ENCODE measurements around the gene PPRC1. TPM values are rescaled to one million over a fixed set of nuclear protein-coding genes. Genes with fewer than 3 reads are reported as not detected.

The PPRC1 gene, protein sequence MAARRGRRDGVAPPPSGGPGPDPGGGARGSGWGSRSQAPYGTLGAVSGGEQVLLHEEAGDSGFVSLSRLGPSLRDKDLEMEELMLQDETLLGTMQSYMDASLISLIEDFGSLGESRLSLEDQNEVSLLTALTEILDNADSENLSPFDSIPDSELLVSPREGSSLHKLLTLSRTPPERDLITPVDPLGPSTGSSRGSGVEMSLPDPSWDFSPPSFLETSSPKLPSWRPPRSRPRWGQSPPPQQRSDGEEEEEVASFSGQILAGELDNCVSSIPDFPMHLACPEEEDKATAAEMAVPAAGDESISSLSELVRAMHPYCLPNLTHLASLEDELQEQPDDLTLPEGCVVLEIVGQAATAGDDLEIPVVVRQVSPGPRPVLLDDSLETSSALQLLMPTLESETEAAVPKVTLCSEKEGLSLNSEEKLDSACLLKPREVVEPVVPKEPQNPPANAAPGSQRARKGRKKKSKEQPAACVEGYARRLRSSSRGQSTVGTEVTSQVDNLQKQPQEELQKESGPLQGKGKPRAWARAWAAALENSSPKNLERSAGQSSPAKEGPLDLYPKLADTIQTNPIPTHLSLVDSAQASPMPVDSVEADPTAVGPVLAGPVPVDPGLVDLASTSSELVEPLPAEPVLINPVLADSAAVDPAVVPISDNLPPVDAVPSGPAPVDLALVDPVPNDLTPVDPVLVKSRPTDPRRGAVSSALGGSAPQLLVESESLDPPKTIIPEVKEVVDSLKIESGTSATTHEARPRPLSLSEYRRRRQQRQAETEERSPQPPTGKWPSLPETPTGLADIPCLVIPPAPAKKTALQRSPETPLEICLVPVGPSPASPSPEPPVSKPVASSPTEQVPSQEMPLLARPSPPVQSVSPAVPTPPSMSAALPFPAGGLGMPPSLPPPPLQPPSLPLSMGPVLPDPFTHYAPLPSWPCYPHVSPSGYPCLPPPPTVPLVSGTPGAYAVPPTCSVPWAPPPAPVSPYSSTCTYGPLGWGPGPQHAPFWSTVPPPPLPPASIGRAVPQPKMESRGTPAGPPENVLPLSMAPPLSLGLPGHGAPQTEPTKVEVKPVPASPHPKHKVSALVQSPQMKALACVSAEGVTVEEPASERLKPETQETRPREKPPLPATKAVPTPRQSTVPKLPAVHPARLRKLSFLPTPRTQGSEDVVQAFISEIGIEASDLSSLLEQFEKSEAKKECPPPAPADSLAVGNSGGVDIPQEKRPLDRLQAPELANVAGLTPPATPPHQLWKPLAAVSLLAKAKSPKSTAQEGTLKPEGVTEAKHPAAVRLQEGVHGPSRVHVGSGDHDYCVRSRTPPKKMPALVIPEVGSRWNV (N-terminal part only)
- 26.1 and 26.7 TPM in 2 replicates for total RNA-seq

DNA sequence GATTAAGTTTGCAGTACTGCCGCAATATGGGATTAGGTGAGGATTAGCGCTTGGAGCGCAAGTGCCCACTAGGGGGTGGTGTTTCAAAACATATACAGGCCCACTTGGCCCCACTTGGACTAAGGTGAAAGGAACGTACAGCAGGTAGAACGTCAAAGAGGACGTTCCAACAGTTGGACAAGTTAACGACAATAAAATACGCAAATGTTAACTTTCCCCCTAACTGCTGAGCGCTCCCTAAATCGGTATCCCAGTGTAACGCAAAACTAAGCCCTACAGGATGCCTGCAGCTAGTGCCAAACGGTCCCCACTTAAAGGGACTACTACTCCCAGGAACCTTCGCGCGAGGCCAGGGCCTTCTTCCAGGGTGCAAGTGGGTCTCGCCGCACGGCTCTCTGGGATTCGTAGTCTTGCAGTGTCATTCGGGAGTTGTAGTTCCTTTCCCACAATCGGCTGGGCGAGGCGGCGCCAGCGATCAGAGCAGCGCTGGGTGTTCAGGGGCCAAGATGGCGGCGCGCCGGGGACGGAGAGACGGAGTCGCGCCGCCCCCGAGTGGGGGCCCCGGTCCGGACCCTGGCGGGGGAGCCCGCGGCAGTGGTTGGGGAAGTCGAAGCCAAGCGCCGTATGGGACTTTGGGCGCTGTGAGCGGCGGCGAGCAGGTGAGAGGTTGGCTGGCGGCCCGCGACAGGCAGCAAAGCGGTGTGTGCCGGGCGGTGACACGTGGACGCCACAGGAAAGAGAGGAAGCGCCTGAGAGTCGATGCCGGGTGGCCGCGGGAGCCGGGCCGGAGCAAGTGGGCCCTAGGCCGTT is at the start of gene PPRC1:
TSS of gene PPRC1 (plus strand) at position 478 of the 810 bp plus-strand sequence. CDS start at position 507, 29 bp downstream.

DNA sequence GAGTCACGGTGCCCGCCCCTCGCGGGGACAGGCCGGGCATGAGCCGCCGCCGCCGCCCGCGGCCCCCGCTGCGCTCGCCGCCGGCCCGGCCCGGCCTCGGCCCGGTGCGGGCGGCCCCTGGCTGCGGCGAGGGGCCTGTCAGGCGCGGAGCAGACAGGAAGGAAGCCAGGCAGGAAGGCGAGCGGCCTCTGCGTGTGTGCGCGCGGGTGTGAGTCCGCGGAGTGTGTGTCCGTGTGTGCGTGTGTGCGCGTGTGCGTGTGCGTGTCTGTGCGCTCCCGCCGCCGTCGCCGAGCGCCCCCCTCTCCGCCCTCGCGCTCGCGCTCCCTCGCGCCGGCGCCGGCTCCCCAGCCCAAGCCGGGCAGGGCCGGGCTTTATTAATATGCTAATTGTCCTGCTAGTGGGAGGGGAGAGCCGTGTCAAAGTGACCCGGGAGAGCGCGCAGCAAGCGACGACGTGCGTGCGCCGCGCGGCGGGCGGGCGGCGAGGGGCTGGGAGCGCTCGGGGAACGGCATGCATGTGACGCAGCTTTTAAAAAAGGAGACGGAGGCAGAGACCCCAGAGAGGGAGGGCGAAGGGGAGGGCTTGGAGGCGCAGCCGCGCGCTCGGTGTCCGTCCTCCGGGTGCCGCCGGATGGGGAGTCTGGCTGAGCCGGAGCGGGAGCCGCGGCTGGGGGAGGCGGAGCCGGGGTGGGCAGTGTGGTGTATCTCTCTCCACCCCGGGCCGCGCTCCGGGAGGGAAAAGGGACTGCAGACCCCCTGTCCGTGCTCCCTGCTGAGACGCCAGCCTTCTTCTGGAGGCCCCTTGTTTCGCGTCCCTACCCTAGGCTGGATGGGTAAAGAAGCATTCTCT is 12.5 kb upstream of the PPRC1 start, which contains the start of gene LDB1:
TSS of gene LDB1 (minus strand) at position 227 of the 849 bp plus-strand sequence. CDS start 258 bp downstream, outside the sequence.

DNA sequence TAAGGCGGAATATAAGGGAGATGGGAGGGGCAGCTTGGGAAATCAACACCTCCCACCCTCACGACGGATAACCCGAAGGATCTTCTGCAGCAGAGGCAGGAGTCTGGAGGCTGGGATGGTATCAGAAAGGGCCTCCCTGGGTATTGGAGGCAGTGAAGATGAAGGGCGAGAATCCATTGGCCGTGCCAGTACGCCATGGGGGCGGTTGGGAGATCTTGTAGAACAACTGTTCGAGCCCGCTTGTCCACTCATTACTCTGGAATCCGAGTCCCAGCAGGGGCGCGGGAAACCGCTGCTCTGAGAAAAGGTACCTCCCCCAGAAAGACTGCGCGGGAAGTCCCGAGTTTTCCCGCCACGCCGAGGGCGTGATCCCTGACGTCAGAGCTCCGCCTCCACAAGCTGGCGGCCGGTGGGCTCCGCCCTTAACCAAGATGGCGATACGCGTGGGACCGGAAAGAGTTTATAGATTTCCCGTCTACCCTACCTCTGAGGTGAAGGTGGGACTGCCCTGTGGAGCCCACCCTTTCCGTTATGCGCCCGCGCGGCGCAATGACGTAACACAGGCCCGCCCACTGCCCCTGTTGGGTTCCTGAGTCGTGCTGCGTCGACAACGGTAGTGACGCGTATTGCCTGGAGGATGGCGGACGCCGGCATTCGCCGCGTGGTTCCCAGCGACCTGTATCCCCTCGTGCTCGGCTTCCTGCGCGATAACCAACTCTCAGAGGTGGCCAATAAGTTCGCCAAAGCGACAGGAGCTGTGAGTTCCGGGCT is 19.1 kb downstream of the PPRC1 start, which contains the start of gene NOLC1:
TSS of gene NOLC1 (plus strand) at position 616 of the 771 bp plus-strand sequence. CDS start at position 638, 22 bp downstream.

Other genes starting within 250 kb of the PPRC1 start
- 6.5 and 9.9 TPM in 2 replicates for gene ARMH3, start 76.9 kb upstream of the PPRC1 start, total RNA-seq
- gene HPS6, start 67.7 kb upstream of the PPRC1 start, total RNA-seq: 30.2 and 32.3 TPM in 2 replicates
- 31.4 and 63.0 TPM in 2 replicates for gene LDB1, start 12.7 kb upstream of the PPRC1 start, total RNA-seq
- 28.9 and 77.2 TPM in 2 replicates for gene NOLC1, start 19.3 kb downstream of the PPRC1 start, total RNA-seq
- gene ELOVL3, start 93.3 kb downstream of the PPRC1 start, total RNA-seq: under 0.01 and 0.33 TPM in 2 replicates
- 1.1 and 1.8 TPM in 2 replicates for gene PITX3, start 108.5 kb downstream of the PPRC1 start, total RNA-seq
- 46.0 and 46.1 TPM in 2 replicates for gene GBF1, start 112.5 kb downstream of the PPRC1 start, total RNA-seq